ENCODE measurements around the gene SH3GL1.
A peak's percentile ranks its signal among the peaks of the same experiment; 100 is the strongest.

Gene SH3GL1

GRCh38 chr19:4406626-4407025 lies 6.3 kb upstream of the SH3GL1 start:
- DNase-seq (ENCODE audit: low read depth), result no peak
- H3K4me3 ChIP-seq (ENCODE audit: low read length), result no peak overlapping the region
- no peak for TF ChIP-seq CTCF (conservative IDR thresholded peaks at IDR 0.05; ENCODE audit: low read length)

- DNase-seq (ENCODE audit: low read depth), result no peak
- no peak for TF ChIP-seq CTCF (conservative IDR thresholded peaks at IDR 0.05; ENCODE audit: low read length)
- no peak overlapping the region for H3K4me3 ChIP-seq (ENCODE audit: low read length)
Observed at GRCh38 chr19:4405977-4406376, 5.6 kb upstream of the SH3GL1 start.

GRCh38 chr19:4403005-4403761 lies 2.8 kb upstream of the SH3GL1 start:
- DNase-seq (ENCODE audit: low read depth), result no peak
- no peak for TF ChIP-seq CTCF (conservative IDR thresholded peaks at IDR 0.05; ENCODE audit: low read length)
- H3K4me3 ChIP-seq (ENCODE audit: low read length), result peak overlapping the region; percentile 83

GRCh38 chr19:4402171-4403004 lies 2.0 kb upstream of the SH3GL1 start, which contains the start of gene CHAF1A:
TSS of gene CHAF1A (plus strand) at chr19:4402640. CDS start at chr19:4402763, 123 bp downstream.
- TF ChIP-seq CTCF (conservative IDR thresholded peaks at IDR 0.05; ENCODE audit: low read length), result no peak
- H3K4me3 ChIP-seq (ENCODE audit: low read length), result peak within 1 kb of the TSS; percentile 83
- DNase-seq (ENCODE audit: low read depth), result peak; percentile 100

GRCh38 chr19:4401769-4402170 lies 1.4 kb upstream of the SH3GL1 start:
- H3K4me3 ChIP-seq (ENCODE audit: low read length), result peak overlapping the region; percentile 56
- no peak for DNase-seq (ENCODE audit: low read depth)
- no peak for TF ChIP-seq CTCF (conservative IDR thresholded peaks at IDR 0.05; ENCODE audit: low read length)

- DNase-seq (ENCODE audit: low read depth), result no peak
- H3K4me3 ChIP-seq (ENCODE audit: low read length), result peak overlapping the region; percentile 92
- TF ChIP-seq CTCF (conservative IDR thresholded peaks at IDR 0.05; ENCODE audit: low read length), result no peak
Observed at GRCh38 chr19:4399812-4400134, 574 bp downstream of the SH3GL1 start.
